ENCODE results near the gene AKAP7.
"Not testable (repeated sequence)": the region's sequence is repeated elsewhere in the genome, so short reads cannot be mapped to it uniquely, and the experiment has no call there.

The AKAP7 gene

DNA sequence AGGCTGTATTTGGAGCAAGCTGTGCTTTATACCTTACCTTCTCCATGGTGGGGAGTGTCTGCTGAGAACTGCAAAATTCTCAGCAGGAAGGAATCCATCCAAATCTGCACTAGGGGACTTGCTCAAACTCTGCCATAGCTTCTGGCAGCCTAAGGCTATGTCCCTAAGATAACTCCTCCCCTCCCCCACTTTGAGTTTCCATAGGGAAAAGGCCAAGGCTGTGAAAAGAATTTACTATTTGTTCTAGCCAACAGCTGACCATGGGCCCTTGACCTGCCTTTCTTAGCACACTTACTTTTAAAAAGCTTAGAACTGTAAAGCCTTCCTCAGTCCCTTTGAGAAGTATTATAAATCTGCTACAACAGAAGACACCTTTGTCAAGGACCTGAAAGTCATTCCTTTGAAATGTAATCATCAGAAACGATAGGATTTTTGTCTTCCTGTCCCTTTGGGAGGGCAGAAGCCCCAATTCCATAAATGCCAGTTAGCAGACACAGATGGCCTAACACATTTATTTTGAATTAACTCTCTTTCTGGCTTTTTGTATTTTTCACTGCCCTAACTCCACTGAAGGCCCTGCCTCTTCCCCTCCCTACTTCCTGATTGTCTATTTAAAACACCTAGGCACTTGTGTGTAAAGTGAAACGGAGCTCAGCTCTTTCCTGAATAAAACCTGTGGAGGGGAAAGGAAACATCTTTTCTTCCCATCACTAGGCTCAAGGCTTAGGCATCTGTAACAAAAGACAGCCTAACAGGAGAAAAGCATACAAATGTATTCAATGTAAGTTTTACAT, 157.1 kb downstream of the AKAP7 start:
- no peak for DNase-seq (ENCODE audit: low spot score)
- TF ChIP-seq, protein P1, sequence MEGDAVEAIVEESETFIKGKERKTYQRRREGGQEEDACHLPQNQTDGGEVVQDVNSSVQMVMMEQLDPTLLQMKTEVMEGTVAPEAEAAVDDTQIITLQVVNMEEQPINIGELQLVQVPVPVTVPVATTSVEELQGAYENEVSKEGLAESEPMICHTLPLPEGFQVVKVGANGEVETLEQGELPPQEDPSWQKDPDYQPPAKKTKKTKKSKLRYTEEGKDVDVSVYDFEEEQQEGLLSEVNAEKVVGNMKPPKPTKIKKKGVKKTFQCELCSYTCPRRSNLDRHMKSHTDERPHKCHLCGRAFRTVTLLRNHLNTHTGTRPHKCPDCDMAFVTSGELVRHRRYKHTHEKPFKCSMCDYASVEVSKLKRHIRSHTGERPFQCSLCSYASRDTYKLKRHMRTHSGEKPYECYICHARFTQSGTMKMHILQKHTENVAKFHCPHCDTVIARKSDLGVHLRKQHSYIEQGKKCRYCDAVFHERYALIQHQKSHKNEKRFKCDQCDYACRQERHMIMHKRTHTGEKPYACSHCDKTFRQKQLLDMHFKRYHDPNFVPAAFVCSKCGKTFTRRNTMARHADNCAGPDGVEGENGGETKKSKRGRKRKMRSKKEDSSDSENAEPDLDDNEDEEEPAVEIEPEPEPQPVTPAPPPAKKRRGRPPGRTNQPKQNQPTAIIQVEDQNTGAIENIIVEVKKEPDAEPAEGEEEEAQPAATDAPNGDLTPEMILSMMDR (IDR thresholded peaks at IDR 0.05; ENCODE audit: extremely low read depth, missing control alignments): no peak

DNA sequence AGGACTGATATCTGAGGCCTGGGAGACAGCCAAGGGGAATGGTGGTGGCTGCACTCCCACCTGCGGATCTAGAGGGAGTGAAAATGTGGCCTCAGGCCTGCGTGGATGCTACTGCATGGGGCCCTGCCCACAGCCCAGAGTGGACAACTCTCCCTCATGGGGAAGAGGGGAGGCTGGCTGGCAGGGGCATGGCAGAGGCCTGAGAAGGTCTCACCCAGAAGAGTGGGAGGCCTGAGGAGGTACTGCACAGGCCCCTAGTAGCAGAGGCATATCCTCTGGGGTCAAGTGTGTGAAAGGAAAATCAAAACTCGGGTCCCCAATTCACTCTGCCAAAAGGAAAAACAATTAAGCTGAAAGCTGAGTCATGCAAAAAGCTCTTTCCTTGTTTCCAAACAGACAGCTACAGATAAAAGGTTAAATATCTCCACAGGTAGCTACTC, 158.2 kb downstream of the AKAP7 start:
- TF ChIP-seq, protein P1 (IDR thresholded peaks at IDR 0.05; ENCODE audit: extremely low read depth, missing control alignments): no peak
- DNase-seq (ENCODE audit: low spot score): no peak

GRCh38 chr6:131295081-131295480, 159.8 kb downstream of the AKAP7 start:
- TF ChIP-seq, protein P1 (IDR thresholded peaks at IDR 0.05; ENCODE audit: extremely low read depth, missing control alignments): no peak

GRCh38 chr6:131300826-131301225, 165.6 kb downstream of the AKAP7 start:
- DNase-seq (ENCODE audit: low spot score): not testable (repeated sequence)

More at GRCh38 chr6:131295081-131295480, 159.8 kb downstream of the AKAP7 start:
- DNase-seq (ENCODE audit: low spot score): no peak

- DNase-seq (ENCODE audit: low spot score): no peak
- TF ChIP-seq, protein P1 (IDR thresholded peaks at IDR 0.05; ENCODE audit: extremely low read depth, missing control alignments): no peak
Measured at GRCh38 chr6:131303338-131303930, 168.2 kb downstream of the AKAP7 start.

DNA sequence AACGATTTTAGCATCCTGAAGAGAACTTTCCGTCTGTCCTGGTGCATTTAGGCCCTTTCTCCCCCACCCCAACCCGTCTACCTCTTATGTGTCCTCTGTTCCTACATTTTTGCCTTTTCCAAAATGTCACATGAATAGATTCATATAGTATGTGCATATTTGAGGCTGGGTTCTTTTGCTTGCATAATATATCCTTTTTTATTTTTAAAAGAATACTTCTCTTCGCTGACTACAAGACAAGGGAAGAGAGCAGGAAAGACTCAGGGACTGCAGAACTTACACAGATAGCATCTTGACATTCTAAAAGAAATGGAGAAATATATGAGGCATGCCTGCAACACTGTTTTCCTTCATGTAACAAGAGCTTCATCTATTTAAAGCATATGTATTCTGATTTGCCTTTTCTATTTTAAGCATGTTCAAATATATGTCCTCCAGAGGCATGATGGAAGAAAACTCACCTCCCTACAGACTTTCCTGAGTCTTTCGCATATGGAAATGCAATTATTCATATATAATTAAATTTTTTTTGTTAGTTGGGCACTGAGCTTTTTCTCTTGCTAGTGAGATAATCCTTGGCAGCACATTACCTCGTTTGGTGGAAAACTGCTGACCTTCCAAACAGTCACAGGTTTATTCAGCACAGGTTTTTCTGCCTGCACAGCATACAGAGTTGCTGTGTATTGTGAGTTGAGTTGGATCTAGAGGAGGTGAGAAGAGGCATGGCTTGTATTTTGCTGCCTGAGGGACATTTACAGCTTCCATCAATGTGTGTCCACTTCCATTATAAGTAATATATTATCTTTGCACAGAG, 170.0 kb downstream of the AKAP7 start:
- no peak for DNase-seq (ENCODE audit: low spot score)
- TF ChIP-seq, protein P1 (IDR thresholded peaks at IDR 0.05; ENCODE audit: extremely low read depth, missing control alignments): no peak

- DNase-seq (ENCODE audit: low spot score): no peak
- TF ChIP-seq, protein P1 (IDR thresholded peaks at IDR 0.05; ENCODE audit: extremely low read depth, missing control alignments): no peak
Measured at GRCh38 chr6:131309437-131309836, 174.2 kb downstream of the AKAP7 start.
